ENCODE data around the gene OR10H1.
"Not testable (repeated sequence)": the region's sequence is repeated elsewhere in the genome, so short reads cannot be mapped to it uniquely, and the experiment has no call there.

OR10H1 gene

DNA sequence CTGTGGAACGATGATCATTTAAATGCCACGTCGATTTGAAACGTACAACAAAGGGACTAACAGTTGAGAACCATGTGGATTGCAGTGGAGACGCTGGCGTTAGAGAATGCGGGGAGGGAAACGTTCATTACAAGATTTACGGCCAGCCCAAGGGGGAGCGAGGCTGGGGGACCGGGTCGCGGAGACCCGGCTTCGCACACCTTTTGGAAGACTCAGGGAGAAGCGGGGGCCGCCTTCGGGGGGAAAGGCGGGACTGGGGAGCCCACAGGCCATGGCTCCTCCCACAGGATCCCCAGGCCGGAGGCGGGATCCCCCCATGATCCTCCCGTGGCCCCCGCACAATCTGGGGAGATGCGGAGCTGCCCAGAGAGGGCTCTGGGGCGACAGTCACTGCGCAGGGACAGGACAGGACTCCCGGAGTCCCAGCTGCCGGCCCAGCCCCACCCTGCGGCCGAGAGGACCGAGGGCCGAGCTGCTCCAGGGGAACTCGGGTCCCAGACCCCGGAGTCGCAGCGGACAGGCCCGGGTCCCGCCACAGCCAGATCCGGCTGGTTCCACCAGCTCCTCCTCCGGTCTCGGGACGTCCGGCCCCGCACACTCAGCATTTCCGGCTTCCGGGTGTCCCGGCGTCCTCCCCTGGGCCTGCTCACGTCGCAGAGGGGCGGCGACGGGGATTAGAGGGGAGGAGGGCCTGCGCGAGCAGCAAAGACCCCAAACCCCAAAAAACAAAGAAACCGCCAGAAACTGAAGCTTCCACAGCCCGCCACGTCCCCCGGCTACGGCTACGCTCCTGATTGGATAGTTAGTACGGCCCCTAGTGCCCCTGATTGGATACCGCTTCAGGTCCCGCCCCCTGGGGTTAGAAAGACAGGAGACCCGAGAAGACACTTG is 21.1 kb upstream of the OR10H1 start:
- TF ChIP-seq, protein P1, sequence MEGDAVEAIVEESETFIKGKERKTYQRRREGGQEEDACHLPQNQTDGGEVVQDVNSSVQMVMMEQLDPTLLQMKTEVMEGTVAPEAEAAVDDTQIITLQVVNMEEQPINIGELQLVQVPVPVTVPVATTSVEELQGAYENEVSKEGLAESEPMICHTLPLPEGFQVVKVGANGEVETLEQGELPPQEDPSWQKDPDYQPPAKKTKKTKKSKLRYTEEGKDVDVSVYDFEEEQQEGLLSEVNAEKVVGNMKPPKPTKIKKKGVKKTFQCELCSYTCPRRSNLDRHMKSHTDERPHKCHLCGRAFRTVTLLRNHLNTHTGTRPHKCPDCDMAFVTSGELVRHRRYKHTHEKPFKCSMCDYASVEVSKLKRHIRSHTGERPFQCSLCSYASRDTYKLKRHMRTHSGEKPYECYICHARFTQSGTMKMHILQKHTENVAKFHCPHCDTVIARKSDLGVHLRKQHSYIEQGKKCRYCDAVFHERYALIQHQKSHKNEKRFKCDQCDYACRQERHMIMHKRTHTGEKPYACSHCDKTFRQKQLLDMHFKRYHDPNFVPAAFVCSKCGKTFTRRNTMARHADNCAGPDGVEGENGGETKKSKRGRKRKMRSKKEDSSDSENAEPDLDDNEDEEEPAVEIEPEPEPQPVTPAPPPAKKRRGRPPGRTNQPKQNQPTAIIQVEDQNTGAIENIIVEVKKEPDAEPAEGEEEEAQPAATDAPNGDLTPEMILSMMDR (IDR thresholded peaks at IDR 0.05; ENCODE audit: insufficient read depth, low read depth, low read length, missing control alignments) = no peak
- H3K4me3 ChIP-seq (ENCODE audit: low read length) = peak overlapping the region; percentile 77

DNA sequence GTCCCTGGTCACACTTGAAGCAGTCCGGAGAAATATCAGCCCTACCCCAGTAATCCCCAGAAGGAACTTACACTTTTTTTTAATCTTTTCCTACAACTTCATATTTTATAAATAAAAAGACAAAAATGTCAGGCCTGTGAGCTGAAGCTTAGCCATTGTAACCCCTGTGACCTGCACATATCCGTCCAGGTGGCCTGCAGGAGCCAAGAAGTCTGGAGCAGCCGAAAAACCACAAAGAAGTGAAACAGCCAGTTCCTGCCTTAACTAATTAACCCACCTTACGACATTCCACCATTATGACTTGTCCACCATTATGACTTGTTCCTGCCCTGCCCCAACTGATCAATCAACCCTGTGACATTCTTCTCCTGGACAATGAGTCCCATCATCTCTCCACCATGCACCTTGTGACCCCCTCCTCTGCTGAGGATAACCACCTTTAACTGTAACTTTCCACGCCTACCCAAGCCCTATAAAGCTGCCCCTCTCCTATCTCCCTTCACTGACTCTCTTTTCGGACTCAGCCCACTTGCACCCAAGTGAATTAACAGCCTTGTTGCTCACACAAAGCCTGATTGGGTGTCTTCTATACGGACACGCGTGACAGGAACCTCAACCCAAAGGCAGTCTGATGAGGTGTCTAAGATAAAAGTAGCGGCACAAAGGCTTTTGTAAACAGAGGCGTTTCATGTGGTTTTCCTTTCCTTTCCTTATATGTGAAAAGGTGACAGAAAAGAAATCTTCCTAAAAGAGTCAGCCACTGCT is 20.3 kb upstream of the OR10H1 start:
- peak; percentile 62 for DNase-seq (ENCODE audit: low read depth)
- peak overlapping the region; percentile 77 for H3K4me3 ChIP-seq (ENCODE audit: low read length)

More for the DNA sequence above, 21.1 kb upstream of the OR10H1 start:
- DNase-seq (ENCODE audit: low read depth) = peak; percentile 95

DNA sequence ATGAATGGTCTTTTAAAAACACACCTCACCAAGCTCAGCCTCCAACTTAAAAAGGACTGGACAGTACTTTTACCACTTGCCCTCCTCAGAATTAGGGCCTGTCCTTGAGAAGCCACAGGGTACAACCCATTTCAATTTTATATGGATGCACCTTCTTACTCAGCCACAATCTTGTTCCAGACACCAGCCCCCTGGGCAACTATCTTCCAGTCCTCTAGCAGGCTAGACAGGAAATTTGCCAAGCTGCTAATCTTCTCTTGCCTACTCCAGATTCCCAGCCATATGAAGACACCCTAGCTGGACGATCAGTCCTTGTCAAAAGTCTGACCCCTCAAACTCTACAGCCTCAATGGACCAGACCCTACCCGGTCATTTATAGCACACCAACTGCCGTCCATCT is 18.8 kb upstream of the OR10H1 start:
- DNase-seq (ENCODE audit: low read depth) = peak; percentile 24
- H3K4me3 ChIP-seq (ENCODE audit: low read length) = not testable (repeated sequence)

DNA sequence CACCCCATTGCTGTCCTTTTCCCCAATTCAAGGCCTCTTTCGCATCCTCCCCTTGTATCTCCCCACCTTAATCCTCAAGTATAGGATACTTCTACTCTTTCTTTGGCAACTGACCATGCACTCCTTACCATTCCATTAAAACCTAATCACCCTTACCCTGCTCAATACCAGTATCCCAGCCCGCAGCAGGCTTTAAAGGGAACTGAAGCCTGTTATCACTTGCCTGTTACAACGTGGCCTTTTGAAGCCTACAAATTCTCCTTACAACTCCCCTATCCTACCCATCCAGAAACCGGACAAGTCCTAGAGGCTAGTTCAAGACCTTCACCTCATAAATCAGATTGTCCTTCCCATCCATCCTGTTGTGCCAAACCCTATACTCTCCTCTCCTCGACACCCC is 16.2 kb upstream of the OR10H1 start:
- no peak overlapping the region for H3K4me3 ChIP-seq (ENCODE audit: low read length)
- TF ChIP-seq, protein P1 (IDR thresholded peaks at IDR 0.05; ENCODE audit: insufficient read depth, low read depth, low read length, missing control alignments) = no peak
- DNase-seq (ENCODE audit: low read depth) = no peak

DNA sequence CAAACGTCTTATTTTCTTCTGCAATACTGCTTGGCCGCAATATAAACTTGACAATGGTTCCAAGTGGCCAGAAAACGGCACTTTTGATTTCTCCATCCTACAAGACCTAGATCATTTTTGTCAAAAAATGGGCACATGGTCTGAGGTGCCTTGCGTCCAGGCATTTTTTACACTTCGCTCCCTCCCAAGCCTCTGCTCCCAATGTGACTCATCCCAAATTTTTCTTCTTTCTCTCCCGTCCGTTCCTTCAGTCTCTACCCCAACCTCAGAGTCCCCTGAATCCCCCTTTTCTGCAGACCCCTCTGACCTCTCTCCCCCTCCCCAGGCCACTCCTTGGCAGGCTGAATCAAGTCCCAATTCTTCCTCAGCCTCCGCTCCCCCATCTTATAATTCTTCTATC is 14.3 kb upstream of the OR10H1 start:
- no peak overlapping the region for H3K4me3 ChIP-seq (ENCODE audit: low read length)
- DNase-seq (ENCODE audit: low read depth) = no peak
- TF ChIP-seq, protein P1 (IDR thresholded peaks at IDR 0.05; ENCODE audit: insufficient read depth, low read depth, low read length, missing control alignments) = no peak

DNA sequence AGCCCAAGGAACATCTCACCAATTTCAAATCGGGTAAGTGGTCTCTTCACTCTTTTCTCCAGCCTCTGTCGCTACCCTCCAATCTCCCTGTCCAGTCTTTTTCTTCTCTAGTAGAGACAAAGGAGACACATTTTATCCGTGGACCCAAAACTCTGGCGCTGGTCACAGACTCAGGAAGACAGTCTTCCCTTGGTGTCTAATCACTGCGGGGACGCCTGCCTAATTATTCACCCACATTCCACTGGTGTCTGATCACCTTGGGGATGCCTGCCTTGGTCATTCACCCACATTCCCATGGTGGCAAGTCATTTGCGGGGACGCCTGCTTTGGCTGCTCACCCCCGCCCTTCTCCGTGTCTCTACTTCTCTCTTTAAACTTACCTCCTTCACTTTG is 13.8 kb upstream of the OR10H1 start:
- DNase-seq (ENCODE audit: low read depth) = peak; percentile 55
- TF ChIP-seq, protein P1 (IDR thresholded peaks at IDR 0.05; ENCODE audit: insufficient read depth, low read depth, low read length, missing control alignments) = no peak
- H3K4me3 ChIP-seq (ENCODE audit: low read length) = no peak overlapping the region

DNA sequence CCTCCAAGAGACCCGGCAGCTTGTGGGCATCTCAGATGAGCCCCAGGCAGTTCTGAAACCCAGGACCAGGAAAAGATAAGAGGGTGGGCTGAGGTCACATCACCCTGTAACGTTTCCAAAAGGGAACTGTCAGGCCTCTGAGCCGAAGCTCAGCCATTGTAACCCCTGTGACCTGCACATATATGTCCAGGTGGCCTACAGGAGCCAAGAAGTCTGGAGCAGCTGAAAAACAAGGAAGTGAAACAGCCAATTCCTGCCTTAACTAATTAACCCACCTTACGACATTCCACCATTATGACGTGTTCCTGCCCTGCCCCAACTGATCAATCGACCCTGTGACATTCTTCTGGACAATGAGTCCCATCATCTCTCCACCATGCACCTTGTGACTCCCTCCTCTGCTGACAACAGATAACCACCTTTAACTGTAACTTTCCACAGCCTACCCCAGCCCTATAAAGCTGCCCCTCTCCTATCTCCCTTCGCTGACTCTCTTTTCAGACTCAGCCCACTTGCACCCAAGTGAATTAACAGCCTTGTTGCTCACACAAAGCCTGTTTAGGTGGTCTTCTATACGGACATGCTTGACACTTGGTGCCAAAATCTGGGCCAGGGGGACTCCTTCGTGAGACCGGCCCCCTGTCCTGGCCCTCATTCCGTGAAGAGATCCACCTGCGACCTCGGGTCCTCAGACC is 13.3 kb upstream of the OR10H1 start:
- DNase-seq (ENCODE audit: low read depth) = peak; percentile 47
- H3K4me3 ChIP-seq (ENCODE audit: low read length) = not testable (repeated sequence)

DNA sequence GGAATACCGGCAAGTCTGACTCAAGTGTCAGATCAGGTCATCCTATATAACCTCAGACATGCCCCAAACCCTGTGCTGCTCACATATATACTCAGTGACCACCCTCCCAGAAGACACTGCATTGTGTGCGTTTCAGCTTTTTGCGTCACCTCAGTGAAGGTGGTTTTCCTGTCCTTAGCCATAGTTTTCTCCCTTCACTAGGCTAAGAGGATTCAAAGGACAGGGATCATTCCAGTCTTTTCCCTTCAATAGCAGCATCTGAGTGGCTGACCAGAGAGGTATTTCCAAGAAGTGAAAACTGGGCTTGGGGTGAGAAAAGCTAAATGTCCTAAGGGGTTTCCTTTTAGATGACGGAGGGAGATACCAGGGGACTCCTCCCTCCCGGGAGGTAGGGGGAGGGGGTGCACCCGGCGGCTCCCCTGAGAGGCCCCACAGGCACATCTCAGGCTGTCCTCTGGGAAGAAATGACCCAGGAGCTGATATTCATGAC is 12.7 kb upstream of the OR10H1 start:
- TF ChIP-seq, protein P1 (IDR thresholded peaks at IDR 0.05; ENCODE audit: insufficient read depth, low read depth, low read length, missing control alignments) = no peak
- H3K4me3 ChIP-seq (ENCODE audit: low read length) = no peak overlapping the region

More for the DNA sequence above, 12.7 kb upstream of the OR10H1 start:
- peak; percentile 17 for DNase-seq (ENCODE audit: low read depth)
